Vagina (tissue), 2 donors: Measurements from ENCODE around the gene SYT13.

Experiments used
- POLR2A ChIP-seq, 2 donors: fragments of 450-650 bp; IDR thresholded peaks; one replicate each; pipeline ENCODE4 v1.6.1; 2017; ENCODE audit warnings: antibody characterized with exemption in 2 of 2, mild to moderate bottlenecking in 2 of 2, moderate library complexity in 2 of 2
- TF ChIP-seq, protein P1 (sequence below), 3 experiments: fragments of 450-650 bp in 2 of 3; fragments of 200-600 bp in 1 of 3; sonication (generic) in 1 of 3; IDR thresholded peaks; one replicate each; pipeline ENCODE4 v1.5.1; 2017 to 2019; ENCODE audit warnings: antibody characterized with exemption in 3 of 3, mild to moderate bottlenecking in 2 of 3, moderate library complexity in 2 of 3

DNA sequence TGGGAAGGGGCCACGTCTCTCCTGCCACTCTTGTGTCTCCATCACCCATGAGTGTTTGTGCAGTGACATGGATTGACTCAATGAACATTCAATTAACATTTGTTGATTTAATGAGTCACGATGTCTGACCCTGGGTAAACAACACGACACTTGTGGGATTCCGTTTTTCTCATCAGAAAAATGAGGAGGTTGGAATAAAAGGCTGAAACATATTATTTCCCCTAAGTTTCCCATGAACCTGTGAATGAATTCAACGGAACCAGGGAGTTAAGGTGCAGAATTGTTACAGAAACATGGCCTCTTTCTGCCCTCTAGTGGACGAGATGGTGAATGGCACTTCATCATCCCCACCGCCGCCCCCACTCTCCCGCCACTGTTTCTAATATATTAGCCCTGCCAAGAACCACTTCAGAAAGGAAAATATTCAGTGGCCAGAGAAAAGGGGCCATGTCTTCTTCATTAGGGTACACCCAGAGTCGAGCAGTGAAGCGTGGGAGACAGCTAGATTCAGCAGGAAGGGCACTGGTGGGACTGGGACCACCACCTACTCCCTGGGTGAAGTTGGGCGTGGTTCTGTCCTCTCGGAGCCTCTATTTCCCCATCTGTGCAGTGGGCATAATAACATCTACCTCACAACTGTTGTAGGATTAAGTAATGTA is 46.3 kb upstream of the SYT13 start:
- TF ChIP-seq, protein P1, sequence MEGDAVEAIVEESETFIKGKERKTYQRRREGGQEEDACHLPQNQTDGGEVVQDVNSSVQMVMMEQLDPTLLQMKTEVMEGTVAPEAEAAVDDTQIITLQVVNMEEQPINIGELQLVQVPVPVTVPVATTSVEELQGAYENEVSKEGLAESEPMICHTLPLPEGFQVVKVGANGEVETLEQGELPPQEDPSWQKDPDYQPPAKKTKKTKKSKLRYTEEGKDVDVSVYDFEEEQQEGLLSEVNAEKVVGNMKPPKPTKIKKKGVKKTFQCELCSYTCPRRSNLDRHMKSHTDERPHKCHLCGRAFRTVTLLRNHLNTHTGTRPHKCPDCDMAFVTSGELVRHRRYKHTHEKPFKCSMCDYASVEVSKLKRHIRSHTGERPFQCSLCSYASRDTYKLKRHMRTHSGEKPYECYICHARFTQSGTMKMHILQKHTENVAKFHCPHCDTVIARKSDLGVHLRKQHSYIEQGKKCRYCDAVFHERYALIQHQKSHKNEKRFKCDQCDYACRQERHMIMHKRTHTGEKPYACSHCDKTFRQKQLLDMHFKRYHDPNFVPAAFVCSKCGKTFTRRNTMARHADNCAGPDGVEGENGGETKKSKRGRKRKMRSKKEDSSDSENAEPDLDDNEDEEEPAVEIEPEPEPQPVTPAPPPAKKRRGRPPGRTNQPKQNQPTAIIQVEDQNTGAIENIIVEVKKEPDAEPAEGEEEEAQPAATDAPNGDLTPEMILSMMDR (IDR thresholded peaks at IDR 0.05): peak in 2 of 3 experiments; percentile 31 to 81
- no peak for TF ChIP-seq POLR2A (IDR thresholded peaks at IDR 0.05)
